A549 (cell line): Measurements from ENCODE around the gene IRF2BPL.

Experiments
- BHLHE40 ChIP-seq: IDR thresholded peaks from 2 replicates; pipeline ENCODE4 v1.6.1; 2012; ENCODE audit warnings: low read depth, low read length, inconsistent platforms
- EP300 ChIP-seq, 2 experiments: fragments of >200 bp; sonication (Bioruptor Twin); formaldehyde crosslinking; IDR thresholded peaks; 2 replicates in 1 of 2; 3 replicates in 1 of 2; pipeline ENCODE4 v1.6.1; 2016 to 2017
- HDAC2 ChIP-seq: fragments of 200-600 bp; sonication (generic); IDR thresholded peaks from 2 replicates; pipeline ENCODE4 v1.6.1; 2016
- HOXA7 ChIP-seq: fragments of 250-450 bp; sonication (Bioruptor Pico); IDR thresholded peaks from 2 replicates; pipeline ENCODE4 v1.5.0; 2020; ENCODE audit warnings: mild to moderate bottlenecking, moderate library complexity
- POLR2A ChIP-seq: IDR thresholded peaks from 2 replicates; pipeline ENCODE4 v1.6.1; 2012; ENCODE audit warnings: mild to moderate bottlenecking, low read length
- POLR2AphosphoS2 ChIP-seq: conservative IDR thresholded peaks from 2 replicates; pipeline ENCODE4 v1.6.1; 2012; ENCODE audit warnings: low read length, improper control_type of control experiment, inconsistent platforms
- TF ChIP-seq, protein P1 (sequence below): fragments of >200 bp; sonication (Bioruptor Twin); formaldehyde crosslinking; IDR thresholded peaks from 3 replicates; pipeline ENCODE4 v1.5.1; 2016
- TF ChIP-seq, protein P2 (sequence below): fragments of 200-600 bp; sonication (generic); IDR thresholded peaks from 2 replicates; pipeline ENCODE4 v1.6.1; 2016; ENCODE audit warnings: antibody characterized with exemption, mild to moderate bottlenecking, moderate library complexity
- TF ChIP-seq, protein P3 (sequence below): fragments of >200 bp; sonication (Bioruptor Twin); formaldehyde crosslinking; IDR thresholded peaks from 3 replicates; pipeline ENCODE4 v1.6.1; 2016
- TF ChIP-seq, protein P4 (sequence below): fragments of 450-650 bp; IDR thresholded peaks from 2 replicates; pipeline ENCODE4 v1.6.1; 2014; ENCODE audit warnings: antibody characterized with exemption

DNA sequence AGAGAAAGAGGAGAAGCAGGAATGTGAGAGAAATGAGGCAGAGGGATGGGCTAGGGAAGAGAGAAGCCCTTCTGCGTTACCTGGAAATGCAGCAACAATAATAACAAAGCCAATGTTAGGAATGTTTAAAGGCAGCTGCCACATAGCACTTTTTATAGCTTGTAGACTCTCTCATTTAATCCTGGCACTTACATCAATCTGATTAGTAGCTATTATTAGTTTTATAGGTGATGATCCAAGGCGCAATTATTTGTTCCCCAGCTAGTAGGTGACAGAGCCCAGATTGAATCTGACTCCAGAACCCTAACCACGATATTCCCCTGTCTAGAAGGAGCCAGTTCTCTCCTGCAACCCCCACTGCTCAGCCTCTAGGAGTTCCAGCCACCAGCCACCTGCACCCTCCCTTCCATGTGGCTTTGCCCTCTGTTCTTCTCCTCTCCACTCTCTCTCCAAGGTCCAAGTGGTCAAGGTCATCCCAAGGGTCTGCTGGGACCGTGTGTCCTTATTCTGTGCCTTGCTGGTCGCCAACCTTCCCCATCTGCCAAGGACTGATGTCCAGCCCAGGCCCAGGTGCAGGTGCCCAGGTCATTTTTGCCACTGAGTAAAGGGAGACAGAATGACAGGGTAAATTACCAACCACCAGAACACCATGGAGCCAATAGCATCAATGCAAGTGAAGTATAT, 40.2 kb upstream of the IRF2BPL start:
- TF ChIP-seq EP300 (IDR thresholded peaks at IDR 0.05) (no peak), POLR2A (no peak), HOXA7 (CRISPR knock-in tag) (no peak), HDAC2 (no peak), BHLHE40 (no peak), POLR2AphosphoS2 (no peak)
- TF ChIP-seq, protein P1, sequence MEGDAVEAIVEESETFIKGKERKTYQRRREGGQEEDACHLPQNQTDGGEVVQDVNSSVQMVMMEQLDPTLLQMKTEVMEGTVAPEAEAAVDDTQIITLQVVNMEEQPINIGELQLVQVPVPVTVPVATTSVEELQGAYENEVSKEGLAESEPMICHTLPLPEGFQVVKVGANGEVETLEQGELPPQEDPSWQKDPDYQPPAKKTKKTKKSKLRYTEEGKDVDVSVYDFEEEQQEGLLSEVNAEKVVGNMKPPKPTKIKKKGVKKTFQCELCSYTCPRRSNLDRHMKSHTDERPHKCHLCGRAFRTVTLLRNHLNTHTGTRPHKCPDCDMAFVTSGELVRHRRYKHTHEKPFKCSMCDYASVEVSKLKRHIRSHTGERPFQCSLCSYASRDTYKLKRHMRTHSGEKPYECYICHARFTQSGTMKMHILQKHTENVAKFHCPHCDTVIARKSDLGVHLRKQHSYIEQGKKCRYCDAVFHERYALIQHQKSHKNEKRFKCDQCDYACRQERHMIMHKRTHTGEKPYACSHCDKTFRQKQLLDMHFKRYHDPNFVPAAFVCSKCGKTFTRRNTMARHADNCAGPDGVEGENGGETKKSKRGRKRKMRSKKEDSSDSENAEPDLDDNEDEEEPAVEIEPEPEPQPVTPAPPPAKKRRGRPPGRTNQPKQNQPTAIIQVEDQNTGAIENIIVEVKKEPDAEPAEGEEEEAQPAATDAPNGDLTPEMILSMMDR = no peak; the same call in 2 of the 3 replicates
- TF ChIP-seq, protein P2, sequence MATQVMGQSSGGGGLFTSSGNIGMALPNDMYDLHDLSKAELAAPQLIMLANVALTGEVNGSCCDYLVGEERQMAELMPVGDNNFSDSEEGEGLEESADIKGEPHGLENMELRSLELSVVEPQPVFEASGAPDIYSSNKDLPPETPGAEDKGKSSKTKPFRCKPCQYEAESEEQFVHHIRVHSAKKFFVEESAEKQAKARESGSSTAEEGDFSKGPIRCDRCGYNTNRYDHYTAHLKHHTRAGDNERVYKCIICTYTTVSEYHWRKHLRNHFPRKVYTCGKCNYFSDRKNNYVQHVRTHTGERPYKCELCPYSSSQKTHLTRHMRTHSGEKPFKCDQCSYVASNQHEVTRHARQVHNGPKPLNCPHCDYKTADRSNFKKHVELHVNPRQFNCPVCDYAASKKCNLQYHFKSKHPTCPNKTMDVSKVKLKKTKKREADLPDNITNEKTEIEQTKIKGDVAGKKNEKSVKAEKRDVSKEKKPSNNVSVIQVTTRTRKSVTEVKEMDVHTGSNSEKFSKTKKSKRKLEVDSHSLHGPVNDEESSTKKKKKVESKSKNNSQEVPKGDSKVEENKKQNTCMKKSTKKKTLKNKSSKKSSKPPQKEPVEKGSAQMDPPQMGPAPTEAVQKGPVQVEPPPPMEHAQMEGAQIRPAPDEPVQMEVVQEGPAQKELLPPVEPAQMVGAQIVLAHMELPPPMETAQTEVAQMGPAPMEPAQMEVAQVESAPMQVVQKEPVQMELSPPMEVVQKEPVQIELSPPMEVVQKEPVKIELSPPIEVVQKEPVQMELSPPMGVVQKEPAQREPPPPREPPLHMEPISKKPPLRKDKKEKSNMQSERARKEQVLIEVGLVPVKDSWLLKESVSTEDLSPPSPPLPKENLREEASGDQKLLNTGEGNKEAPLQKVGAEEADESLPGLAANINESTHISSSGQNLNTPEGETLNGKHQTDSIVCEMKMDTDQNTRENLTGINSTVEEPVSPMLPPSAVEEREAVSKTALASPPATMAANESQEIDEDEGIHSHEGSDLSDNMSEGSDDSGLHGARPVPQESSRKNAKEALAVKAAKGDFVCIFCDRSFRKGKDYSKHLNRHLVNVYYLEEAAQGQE = no peak
- TF ChIP-seq, protein P3, sequence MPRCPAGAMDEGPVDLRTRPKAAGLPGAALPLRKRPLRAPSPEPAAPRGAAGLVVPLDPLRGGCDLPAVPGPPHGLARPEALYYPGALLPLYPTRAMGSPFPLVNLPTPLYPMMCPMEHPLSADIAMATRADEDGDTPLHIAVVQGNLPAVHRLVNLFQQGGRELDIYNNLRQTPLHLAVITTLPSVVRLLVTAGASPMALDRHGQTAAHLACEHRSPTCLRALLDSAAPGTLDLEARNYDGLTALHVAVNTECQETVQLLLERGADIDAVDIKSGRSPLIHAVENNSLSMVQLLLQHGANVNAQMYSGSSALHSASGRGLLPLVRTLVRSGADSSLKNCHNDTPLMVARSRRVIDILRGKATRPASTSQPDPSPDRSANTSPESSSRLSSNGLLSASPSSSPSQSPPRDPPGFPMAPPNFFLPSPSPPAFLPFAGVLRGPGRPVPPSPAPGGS = no peak
- TF ChIP-seq, protein P4, sequence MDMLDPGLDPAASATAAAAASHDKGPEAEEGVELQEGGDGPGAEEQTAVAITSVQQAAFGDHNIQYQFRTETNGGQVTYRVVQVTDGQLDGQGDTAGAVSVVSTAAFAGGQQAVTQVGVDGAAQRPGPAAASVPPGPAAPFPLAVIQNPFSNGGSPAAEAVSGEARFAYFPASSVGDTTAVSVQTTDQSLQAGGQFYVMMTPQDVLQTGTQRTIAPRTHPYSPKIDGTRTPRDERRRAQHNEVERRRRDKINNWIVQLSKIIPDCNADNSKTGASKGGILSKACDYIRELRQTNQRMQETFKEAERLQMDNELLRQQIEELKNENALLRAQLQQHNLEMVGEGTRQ = no peak
